Panc1 (cell line): ENCODE measurements around the gene GGT6.

Experiments
- CTCF ChIP-seq: fragments of 450-650 bp; IDR thresholded peaks from 2 replicates; pipeline ENCODE4 v1.5.1; 2017; ENCODE audit warnings: mild to moderate bottlenecking
- POLR2AphosphoS5 ChIP-seq: IDR thresholded peaks from 2 replicates; pipeline ENCODE4 v1.6.1; 2012; ENCODE audit warnings: mild to moderate bottlenecking, low read depth, low read length, moderate library complexity
- SIN3A ChIP-seq: IDR thresholded peaks from 2 replicates; pipeline ENCODE4 v1.6.1; 2012; ENCODE audit warnings: low read depth, mild to moderate bottlenecking, low read length, moderate library complexity, borderline replicate concordance; ENCODE audit not compliant: insufficient read depth
- TCF7L2 ChIP-seq: IDR thresholded peaks from 2 replicates; pipeline ENCODE4 v1.6.1; 2011; ENCODE audit warnings: mild to moderate bottlenecking, low read depth, low read length, inconsistent platforms
- TF ChIP-seq, protein P1 (sequence below), 2 experiments: IDR thresholded peaks; 2 replicates each; pipeline ENCODE4 v1.6.1; 2011 to 2012; ENCODE audit warnings: low read depth in 2 of 2, control low read depth in 1 of 2, low read length in 1 of 2, mild to moderate bottlenecking in 1 of 2, moderate library complexity in 1 of 2; ENCODE audit not compliant: insufficient read depth in 1 of 2

- TF ChIP-seq CTCF (no peak; the same call in 1 of the 2 replicates), SIN3A (no peak), POLR2AphosphoS5 (no peak), TCF7L2 (no peak)
- TF ChIP-seq, protein P1, sequence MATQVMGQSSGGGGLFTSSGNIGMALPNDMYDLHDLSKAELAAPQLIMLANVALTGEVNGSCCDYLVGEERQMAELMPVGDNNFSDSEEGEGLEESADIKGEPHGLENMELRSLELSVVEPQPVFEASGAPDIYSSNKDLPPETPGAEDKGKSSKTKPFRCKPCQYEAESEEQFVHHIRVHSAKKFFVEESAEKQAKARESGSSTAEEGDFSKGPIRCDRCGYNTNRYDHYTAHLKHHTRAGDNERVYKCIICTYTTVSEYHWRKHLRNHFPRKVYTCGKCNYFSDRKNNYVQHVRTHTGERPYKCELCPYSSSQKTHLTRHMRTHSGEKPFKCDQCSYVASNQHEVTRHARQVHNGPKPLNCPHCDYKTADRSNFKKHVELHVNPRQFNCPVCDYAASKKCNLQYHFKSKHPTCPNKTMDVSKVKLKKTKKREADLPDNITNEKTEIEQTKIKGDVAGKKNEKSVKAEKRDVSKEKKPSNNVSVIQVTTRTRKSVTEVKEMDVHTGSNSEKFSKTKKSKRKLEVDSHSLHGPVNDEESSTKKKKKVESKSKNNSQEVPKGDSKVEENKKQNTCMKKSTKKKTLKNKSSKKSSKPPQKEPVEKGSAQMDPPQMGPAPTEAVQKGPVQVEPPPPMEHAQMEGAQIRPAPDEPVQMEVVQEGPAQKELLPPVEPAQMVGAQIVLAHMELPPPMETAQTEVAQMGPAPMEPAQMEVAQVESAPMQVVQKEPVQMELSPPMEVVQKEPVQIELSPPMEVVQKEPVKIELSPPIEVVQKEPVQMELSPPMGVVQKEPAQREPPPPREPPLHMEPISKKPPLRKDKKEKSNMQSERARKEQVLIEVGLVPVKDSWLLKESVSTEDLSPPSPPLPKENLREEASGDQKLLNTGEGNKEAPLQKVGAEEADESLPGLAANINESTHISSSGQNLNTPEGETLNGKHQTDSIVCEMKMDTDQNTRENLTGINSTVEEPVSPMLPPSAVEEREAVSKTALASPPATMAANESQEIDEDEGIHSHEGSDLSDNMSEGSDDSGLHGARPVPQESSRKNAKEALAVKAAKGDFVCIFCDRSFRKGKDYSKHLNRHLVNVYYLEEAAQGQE (IDR thresholded peaks at IDR 0.05; ENCODE audit: insufficient read depth in 1 of 2, low read depth in 2 of 2, low read length in 1 of 2) = no peak
These were observed 470 bp upstream of the GGT6 start for GRCh38 chr17:4560837-4561256.
